ENCODE measurements around the gene TIGIT.

TIGIT gene

DNA sequence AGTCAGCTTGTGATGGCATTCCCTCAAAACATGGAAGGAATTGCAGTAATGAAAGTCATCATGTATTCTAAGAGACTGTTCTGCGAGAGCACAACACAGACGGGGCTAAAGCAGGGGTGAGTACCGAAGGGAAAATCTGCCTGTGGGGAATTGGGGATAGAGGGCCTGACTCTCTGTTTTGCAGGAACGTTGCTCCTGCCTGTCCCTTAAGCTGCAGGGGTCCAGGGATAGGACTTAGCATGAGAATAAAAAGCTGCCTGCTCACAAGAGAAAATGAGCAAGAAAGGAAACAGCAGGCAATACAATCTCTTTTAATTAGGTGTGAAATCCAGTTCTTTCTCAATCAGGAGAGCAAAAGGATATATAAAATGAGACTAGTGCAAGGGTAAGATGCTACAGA lies 62.2 kb downstream of the TIGIT start:
- no peak for DNase-seq
- Histone ChIP-seq H3K27ac (no peak overlapping the region), H3K27me3 (ENCODE audit: insufficient read depth, low read depth, severe bottlenecking) (peaks cover 3% of the 10 kb centered on the region), H3K36me3 (no peaks in the 10 kb centered on the region), H3K4me3 (ENCODE audit: low read depth, low read length) (no peak overlapping the region), H3K9me3 (ENCODE audit: severe bottlenecking) (no peaks in the 10 kb centered on the region)
- TF ChIP-seq, protein P1, sequence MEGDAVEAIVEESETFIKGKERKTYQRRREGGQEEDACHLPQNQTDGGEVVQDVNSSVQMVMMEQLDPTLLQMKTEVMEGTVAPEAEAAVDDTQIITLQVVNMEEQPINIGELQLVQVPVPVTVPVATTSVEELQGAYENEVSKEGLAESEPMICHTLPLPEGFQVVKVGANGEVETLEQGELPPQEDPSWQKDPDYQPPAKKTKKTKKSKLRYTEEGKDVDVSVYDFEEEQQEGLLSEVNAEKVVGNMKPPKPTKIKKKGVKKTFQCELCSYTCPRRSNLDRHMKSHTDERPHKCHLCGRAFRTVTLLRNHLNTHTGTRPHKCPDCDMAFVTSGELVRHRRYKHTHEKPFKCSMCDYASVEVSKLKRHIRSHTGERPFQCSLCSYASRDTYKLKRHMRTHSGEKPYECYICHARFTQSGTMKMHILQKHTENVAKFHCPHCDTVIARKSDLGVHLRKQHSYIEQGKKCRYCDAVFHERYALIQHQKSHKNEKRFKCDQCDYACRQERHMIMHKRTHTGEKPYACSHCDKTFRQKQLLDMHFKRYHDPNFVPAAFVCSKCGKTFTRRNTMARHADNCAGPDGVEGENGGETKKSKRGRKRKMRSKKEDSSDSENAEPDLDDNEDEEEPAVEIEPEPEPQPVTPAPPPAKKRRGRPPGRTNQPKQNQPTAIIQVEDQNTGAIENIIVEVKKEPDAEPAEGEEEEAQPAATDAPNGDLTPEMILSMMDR (IDR thresholded peaks at IDR 0.05; ENCODE audit: low read depth, low read length), result no peak

DNA sequence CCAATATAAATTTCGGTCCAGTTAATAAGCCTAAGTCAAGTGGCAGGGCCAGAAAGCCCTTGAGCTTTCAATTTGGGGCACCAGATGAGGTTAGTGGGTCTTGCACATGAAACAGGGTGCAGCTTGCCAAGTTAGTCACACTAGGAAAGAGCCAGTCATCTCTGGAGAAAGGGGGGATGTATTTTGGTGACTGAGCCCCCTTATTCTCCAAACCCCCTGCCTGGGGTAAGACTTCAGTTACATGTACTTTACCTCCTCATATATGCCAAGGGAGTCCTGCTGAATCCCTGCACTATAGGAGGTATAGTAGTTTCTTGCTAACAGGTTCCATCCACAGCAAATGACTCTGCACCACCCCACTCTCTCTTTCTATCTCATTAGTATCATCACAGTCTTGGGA lies 62.7 kb downstream of the TIGIT start:
- H3K27me3 ChIP-seq (ENCODE audit: insufficient read depth, low read depth, severe bottlenecking), result peaks cover 3% of the 10 kb centered on the region
- TF ChIP-seq, protein P1 (IDR thresholded peaks at IDR 0.05; ENCODE audit: low read depth, low read length), result no peak
- H3K4me3 ChIP-seq (ENCODE audit: low read depth, low read length), result no peak overlapping the region
- no peak for DNase-seq
- no peaks in the 10 kb centered on the region for H3K36me3 ChIP-seq
- no peak overlapping the region for H3K27ac ChIP-seq
- no peaks in the 10 kb centered on the region for H3K9me3 ChIP-seq (ENCODE audit: severe bottlenecking)
